ENCODE results near the gene AREG. TPM values are rescaled to one million over a fixed set of nuclear protein-coding genes. Genes with fewer than 3 reads are reported as not detected.

AREG gene
- total and polyA plus RNA-seq, 2 experiments from 2014 or later, result 0.45 TPM; not detected in 1

GRCh38 chr4:74435296-74435695 is 9.6 kb upstream of the AREG start (continued):
- TF ChIP-seq EZH2phosphoT487 (IDR thresholded peaks at IDR 0.05; ENCODE audit: unreplicated experiment) (no peak), ZNF114 (CRISPR knock-in tag; IDR thresholded peaks at IDR 0.05) (no peak), NANOG (IDR thresholded peaks at IDR 0.05; ENCODE audit: borderline replicate concordance) (no peak), CREB1 (CRISPR knock-in tag; IDR thresholded peaks at IDR 0.05; ENCODE audit: low read depth) (no peak), ETS1 (IDR thresholded peaks at IDR 0.05) (no peak), STAT1 (IDR thresholded peaks at IDR 0.05; ENCODE audit: unreplicated experiment) (no peak), EZH2 (IDR thresholded peaks at IDR 0.05; ENCODE audit: low read depth, unreplicated experiment) (no peak), CTCF (conservative IDR thresholded peaks at IDR 0.05; ENCODE audit: low read depth in 2 of 2) (no peak)

- Histone ChIP-seq H3K4me3 (no peak overlapping the region), H3K9me2 (ENCODE audit: insufficient read depth) (0 out of 2 replicates have a peak, but pooled peaks cover 4% of the 10 kb centered on the region), H3K4me1 (ENCODE audit: insufficient read depth) (no peaks in the 10 kb centered on the region), H3K4me2 (no peak overlapping the region), H3K79me2 (replicated peaks; ENCODE audit: insufficient read depth) (no peaks in the 10 kb centered on the region), H2AFZ (no peak overlapping the region), H4K20me1 (replicated peaks; ENCODE audit: insufficient read depth) (no peaks in the 10 kb centered on the region), H3K27me3 (ENCODE audit: insufficient read depth) (no peaks in the 10 kb centered on the region), H3K36me3 (ENCODE audit: insufficient read depth) (no peaks in the 10 kb centered on the region), H3K27ac (ENCODE audit: low read depth) (no peak overlapping the region), H3F3A (replicated peaks; ENCODE audit: low read depth) (no peaks in the 10 kb centered on the region)
- Mint-ChIP-seq H3K4me1 (no peaks in the 10 kb centered on the region), H3K9me3 (no peaks in the 10 kb centered on the region), H3K27ac (no peak overlapping the region), H3K4me3 (no peak overlapping the region), H3K36me3 (ENCODE audit: low read depth) (no peaks in the 10 kb centered on the region), H3K27me3 (ENCODE audit: insufficient read depth, low read depth, poor library complexity) (peaks cover 3% of the 10 kb centered on the region)
- TF ChIP-seq POLR2AphosphoS5 (IDR thresholded peaks at IDR 0.05; ENCODE audit: low read depth) (no peak), JUNB (IDR thresholded peaks at IDR 0.05; ENCODE audit: unreplicated experiment) (no peak), EZH2phosphoT487 (IDR thresholded peaks at IDR 0.05; ENCODE audit: unreplicated experiment) (no peak), NANOG (IDR thresholded peaks at IDR 0.05; ENCODE audit: borderline replicate concordance) (no peak), EZH2 (IDR thresholded peaks at IDR 0.05; ENCODE audit: low read depth, unreplicated experiment) (no peak), ZNF462 (CRISPR knock-in tag; IDR thresholded peaks at IDR 0.05) (no peak), ETS1 (IDR thresholded peaks at IDR 0.05) (no peak), ZNF331 (CRISPR knock-in tag; IDR thresholded peaks at IDR 0.05; ENCODE audit: low read depth) (no peak), STAT1 (IDR thresholded peaks at IDR 0.05; ENCODE audit: unreplicated experiment) (no peak), CREB1 (CRISPR knock-in tag; IDR thresholded peaks at IDR 0.05; ENCODE audit: low read depth) (no peak), CTCF (conservative IDR thresholded peaks at IDR 0.05; ENCODE audit: low read depth in 2 of 2) (no peak), ZNF114 (CRISPR knock-in tag; IDR thresholded peaks at IDR 0.05) (no peak)
- DNase-seq (ENCODE audit: low spot score) (no peak), ATAC-seq (no peak)
Observed at GRCh38 chr4:74437866-74438265, 7.1 kb upstream of the AREG start.
